Suprapubic skin (tissue), 4 donors: ENCODE data around the gene LRP1B. TPM values are rescaled to one million over a fixed set of nuclear protein-coding genes. Genes with fewer than 3 reads are reported as not detected.

ENCODE experiments used
- DNase-seq, 2 donors: peaks; one replicate each; pipeline ENCODE4 v3.0.0-alpha.2; 2019; ENCODE audit warnings: low spot score in 2 of 2
- H3K27ac ChIP-seq: fragments of 200-600 bp; sonication (generic); one replicate; pipeline ENCODE4 v1.5.1; 2019
- H3K27me3 ChIP-seq: fragments of 200-600 bp; sonication (generic); one replicate; pipeline ENCODE4 v1.5.1; 2019
- H3K36me3 ChIP-seq: fragments of 200-600 bp; sonication (generic); one replicate; pipeline ENCODE4 v1.5.1; 2019
- H3K4me1 ChIP-seq: fragments of 200-600 bp; sonication (generic); one replicate; pipeline ENCODE4 v1.5.1; 2019
- H3K4me3 ChIP-seq: fragments of 200-600 bp; sonication (generic); one replicate; pipeline ENCODE4 v1.5.1; 2019; ENCODE audit warnings: mild to moderate bottlenecking
- H3K9me3 ChIP-seq: fragments of 200-600 bp; sonication (generic); one replicate; pipeline ENCODE4 v1.5.1; 2019
- CTCF ChIP-seq, 2 donors: fragments of 200-600 bp in 1 of 2; fragments of 450-650 bp in 1 of 2; sonication (generic) in 1 of 2; IDR thresholded peaks; one replicate each; pipeline ENCODE4 v1.5.1; 2016 to 2019; ENCODE audit warnings: antibody characterized with exemption in 2 of 2, mild to moderate bottlenecking in 1 of 2, moderate library complexity in 1 of 2
- EP300 ChIP-seq: sonication (generic); formaldehyde crosslinking; IDR thresholded peaks from one replicate; pipeline ENCODE4 v1.6.1; 2017; ENCODE audit warnings: antibody characterized with exemption
- POLR2A ChIP-seq, 2 donors: fragments of 450-650 bp; IDR thresholded peaks; one replicate each; pipeline ENCODE4 v1.6.1; 2017; ENCODE audit warnings: antibody characterized with exemption in 2 of 2, mild to moderate bottlenecking in 2 of 2, moderate library complexity in 2 of 2
- POLR2AphosphoS5 ChIP-seq, 3 donors: sonication (generic); formaldehyde crosslinking; IDR thresholded peaks; one replicate each; pipeline ENCODE4 v1.6.1; 2017; ENCODE audit warnings: antibody characterized with exemption in 3 of 3
- WGBS: methylation state at CpG from one replicate; pipeline ENCODE4 v1.1.5; 2018; 5-methylcytosine and 5-hydroxymethylcytosine counted together
- total RNA-seq, 4 donors: library from RNA; depleted of rRNA; stranded (reverse); fragments of >200 nt; gene quantifications; one replicate each; pipeline ENCODE4 v1.1.0, GENCODE V29; 2016

Gene LRP1B
- total RNA-seq, 4 donors from 2014 or later = 0.11 to 2.7 (median 1.3) TPM

- Histone ChIP-seq H3K27me3 (no peaks in the 10 kb centered on the region), H3K36me3 (no peaks in the 10 kb centered on the region), H3K4me1 (no peaks in the 10 kb centered on the region), H3K27ac (no peak overlapping the region), H3K4me3 (no peak overlapping the region), H3K9me3 (no peaks in the 10 kb centered on the region)
- 53% methylated on average over 1 of the region's 1 CpG for WGBS
- no peak for TF ChIP-seq EP300
- TF ChIP-seq CTCF (IDR thresholded peaks at IDR 0.05) = no peak
- TF ChIP-seq POLR2AphosphoS5 (IDR thresholded peaks at IDR 0.05) = no peak
- no peak for TF ChIP-seq POLR2A (IDR thresholded peaks at IDR 0.05)
- DNase-seq = no peak
Observed at GRCh38 chr2:141782574-141782973, 348.2 kb downstream of the LRP1B start.

- 37% methylated on average over 2 of the region's 2 CpGs for WGBS
- H3K4me1 ChIP-seq = no peaks in the 10 kb centered on the region
Observed at GRCh38 chr2:141778315-141778835, 352.4 kb downstream of the LRP1B start.

GRCh38 chr2:141770530-141770929 is 360.3 kb downstream of the LRP1B start:
- no peak overlapping the region for H3K27ac ChIP-seq
- no peak for DNase-seq
- no peak overlapping the region for H3K4me3 ChIP-seq
- no peaks in the 10 kb centered on the region for H3K27me3 ChIP-seq
- H3K36me3 ChIP-seq = no peaks in the 10 kb centered on the region
- TF ChIP-seq EP300 (no peak), POLR2AphosphoS5 (IDR thresholded peaks at IDR 0.05) (no peak), CTCF (IDR thresholded peaks at IDR 0.05) (no peak), POLR2A (IDR thresholded peaks at IDR 0.05) (no peak)
- 90% methylated on average over 6 of the region's 6 CpGs for WGBS
- H3K4me1 ChIP-seq = no peaks in the 10 kb centered on the region
- no peaks in the 10 kb centered on the region for H3K9me3 ChIP-seq

More at GRCh38 chr2:141778315-141778835, 352.4 kb downstream of the LRP1B start:
- no peaks in the 10 kb centered on the region for H3K9me3 ChIP-seq
- DNase-seq = no peak
- no peaks in the 10 kb centered on the region for H3K27me3 ChIP-seq
- no peaks in the 10 kb centered on the region for H3K36me3 ChIP-seq
- no peak for TF ChIP-seq EP300
- TF ChIP-seq POLR2A (IDR thresholded peaks at IDR 0.05) = no peak
- no peak for TF ChIP-seq CTCF (IDR thresholded peaks at IDR 0.05)
- no peak for TF ChIP-seq POLR2AphosphoS5 (IDR thresholded peaks at IDR 0.05)
- no peak overlapping the region for H3K4me3 ChIP-seq
- no peak overlapping the region for H3K27ac ChIP-seq

GRCh38 chr2:141767691-141768090 is 363.1 kb downstream of the LRP1B start:
- no peak for DNase-seq
- Histone ChIP-seq H3K36me3 (no peaks in the 10 kb centered on the region), H3K9me3 (no peaks in the 10 kb centered on the region), H3K27me3 (no peaks in the 10 kb centered on the region), H3K4me3 (no peak overlapping the region), H3K27ac (no peak overlapping the region), H3K4me1 (no peaks in the 10 kb centered on the region)
- 92% methylated on average over 1 of the region's 1 CpG for WGBS
- TF ChIP-seq POLR2A (IDR thresholded peaks at IDR 0.05) (no peak), POLR2AphosphoS5 (IDR thresholded peaks at IDR 0.05) (no peak), EP300 (no peak)

GRCh38 chr2:141767051-141767450 is 363.8 kb downstream of the LRP1B start:
- no peak overlapping the region for H3K27ac ChIP-seq
- no peaks in the 10 kb centered on the region for H3K36me3 ChIP-seq
- no peak for DNase-seq
- no peaks in the 10 kb centered on the region for H3K27me3 ChIP-seq
- 71% methylated on average over 2 of the region's 2 CpGs for WGBS
- no peaks in the 10 kb centered on the region for H3K9me3 ChIP-seq
- no peak overlapping the region for H3K4me3 ChIP-seq
- no peaks in the 10 kb centered on the region for H3K4me1 ChIP-seq
- no peak for TF ChIP-seq POLR2A (IDR thresholded peaks at IDR 0.05)
- TF ChIP-seq EP300 = no peak
- no peak for TF ChIP-seq CTCF (IDR thresholded peaks at IDR 0.05)
- no peak for TF ChIP-seq POLR2AphosphoS5 (IDR thresholded peaks at IDR 0.05)

- WGBS = 64% methylated on average over 2 of the region's 2 CpGs
- no peak for TF ChIP-seq POLR2AphosphoS5 (IDR thresholded peaks at IDR 0.05)
- TF ChIP-seq EP300 = no peak
- TF ChIP-seq POLR2A (IDR thresholded peaks at IDR 0.05) = no peak
- no peak for TF ChIP-seq CTCF (IDR thresholded peaks at IDR 0.05)
Observed at GRCh38 chr2:141766225-141766624, 364.6 kb downstream of the LRP1B start.

More at GRCh38 chr2:141766225-141766624, 364.6 kb downstream of the LRP1B start:
- H3K4me3 ChIP-seq = no peak overlapping the region
- H3K27me3 ChIP-seq = no peaks in the 10 kb centered on the region
- no peak overlapping the region for H3K27ac ChIP-seq
- no peaks in the 10 kb centered on the region for H3K4me1 ChIP-seq
- no peaks in the 10 kb centered on the region for H3K9me3 ChIP-seq
- DNase-seq = no peak
- no peaks in the 10 kb centered on the region for H3K36me3 ChIP-seq
